Liver (tissue), 3 donors: ENCODE measurements around the gene KDM2B.

ENCODE experiments used
- CTCF ChIP-seq: fragments of 150-350 bp; IDR thresholded peaks from 2 replicates; pipeline ENCODE4 v1.5.1; 2017; ENCODE audit warnings: improper control_type of control experiment, low read depth, low read length; ENCODE audit not compliant: missing input control
- MAX ChIP-seq: IDR thresholded peaks from 2 replicates; pipeline ENCODE4 v1.6.1; 2016; ENCODE audit warnings: antibody characterized with exemption
- RAD21 ChIP-seq, 2 donors: IDR thresholded peaks; 2 replicates each; pipeline ENCODE4 v1.6.1; 2016; ENCODE audit warnings: antibody characterized with exemption in 2 of 2, mild to moderate bottlenecking in 2 of 2
- RXRA ChIP-seq, 2 donors: IDR thresholded peaks; 2 replicates each; pipeline ENCODE4 v1.6.1; 2017 to 2018; ENCODE audit warnings: antibody characterized with exemption in 2 of 2, mild to moderate bottlenecking in 1 of 2
- YY1 ChIP-seq: IDR thresholded peaks from 2 replicates; pipeline ENCODE4 v1.6.1; 2016; ENCODE audit warnings: antibody characterized with exemption, mild to moderate bottlenecking
- donor health status: healthy.
- donor health status: healthy.

- TF ChIP-seq CTCF (no peak), MAX (no peak), YY1 (no peak), RXRA (IDR thresholded peaks at IDR 0.05) (no peak), RAD21 (IDR thresholded peaks at IDR 0.05) (no peak)
These were observed 113.8 kb downstream of the KDM2B start for GRCh38 chr12:121466794-121467637.
